IPS-20b (cell line): Measurements from ENCODE around the gene BDKRB2.

Experiments used
- H3K27ac ChIP-seq: one replicate; pipeline ENCODE4 v1.5.1; 2013; ENCODE audit warnings: low read length
- H3K27me3 ChIP-seq: 2 replicates; pipeline ENCODE4 v1.6.1; 2013; ENCODE audit warnings: mild to moderate bottlenecking, low read length, inconsistent platforms; ENCODE audit not compliant: insufficient read depth
- H3K36me3 ChIP-seq: 2 replicates; pipeline ENCODE4 v1.6.1; 2013; ENCODE audit warnings: low read depth, mild to moderate bottlenecking, inconsistent platforms, low read length, moderate library complexity; ENCODE audit not compliant: insufficient read depth
- H3K4me1 ChIP-seq: 2 replicates; pipeline ENCODE4 v1.6.1; 2013; ENCODE audit warnings: mild to moderate bottlenecking, control low read depth, inconsistent platforms, low read length, moderate library complexity; ENCODE audit not compliant: insufficient read depth
- H3K4me3 ChIP-seq: 2 replicates; pipeline ENCODE4 v1.5.1; 2013; ENCODE audit warnings: mild to moderate bottlenecking, low read length, inconsistent platforms
- H3K9ac ChIP-seq: 2 replicates; pipeline ENCODE4 v1.6.1; 2013; ENCODE audit warnings: low read depth, mild to moderate bottlenecking, inconsistent platforms, low read length, moderate library complexity
- H3K9me3 ChIP-seq: 2 replicates; pipeline ENCODE4 v1.6.1; 2013; ENCODE audit warnings: mild to moderate bottlenecking, low read depth, low read length, inconsistent platforms; ENCODE audit not compliant: insufficient read depth

BDKRB2 gene

GRCh38 chr14:96270565-96271420, 66.2 kb downstream of the BDKRB2 start:
- Histone ChIP-seq H3K9ac (no peak overlapping the region), H3K4me3 (no peak overlapping the region), H3K4me1 (no peaks in the 10 kb centered on the region), H3K27ac (no peak overlapping the region), H3K9me3 (peaks cover 4% of the 10 kb centered on the region; the same call in 1 of the 2 replicates), H3K36me3 (no peaks in the 10 kb centered on the region), H3K27me3 (no peaks in the 10 kb centered on the region)

GRCh38 chr14:96271421-96271762, 66.8 kb downstream of the BDKRB2 start:
- no peaks in the 10 kb centered on the region for H3K4me1 ChIP-seq
- H3K36me3 ChIP-seq = no peaks in the 10 kb centered on the region
- H3K9ac ChIP-seq = no peak overlapping the region
- H3K27me3 ChIP-seq = no peaks in the 10 kb centered on the region
- H3K4me3 ChIP-seq = no peak overlapping the region
- H3K9me3 ChIP-seq = peaks cover 4% of the 10 kb centered on the region; the same call in 1 of the 2 replicates
- no peak overlapping the region for H3K27ac ChIP-seq

- Histone ChIP-seq H3K4me1 (peaks cover 5% of the 10 kb centered on the region; the same call in 1 of the 2 replicates), H3K27me3 (no peaks in the 10 kb centered on the region), H3K27ac (no peak overlapping the region), H3K36me3 (no peaks in the 10 kb centered on the region), H3K9me3 (peaks cover 7% of the 10 kb centered on the region), H3K4me3 (no peak overlapping the region), H3K9ac (no peak overlapping the region)
Measured at GRCh38 chr14:96272777-96273473, 68.3 kb downstream of the BDKRB2 start.

DNA sequence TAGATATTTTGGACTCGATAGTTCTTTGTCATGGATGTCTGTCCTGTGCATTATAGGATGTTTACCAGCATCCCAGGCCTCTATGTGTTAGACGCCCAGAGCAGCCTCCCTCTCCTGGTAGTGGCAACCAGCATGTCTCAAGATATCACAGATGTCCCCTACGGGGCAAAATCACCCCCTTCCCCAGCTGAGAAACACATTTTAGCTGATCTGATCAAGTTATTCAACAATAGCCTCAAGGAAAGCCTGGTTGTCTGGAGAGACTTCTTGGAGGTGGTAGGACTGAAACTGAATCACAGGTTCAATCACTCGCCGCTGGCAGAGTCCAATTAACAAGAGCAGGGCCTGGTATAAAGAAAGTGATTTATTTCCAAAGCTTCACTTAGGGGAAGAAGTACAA, 69.0 kb downstream of the BDKRB2 start:
- Histone ChIP-seq H3K9ac (no peak overlapping the region), H3K9me3 (peaks cover 9% of the 10 kb centered on the region), H3K4me3 (no peak overlapping the region), H3K36me3 (no peaks in the 10 kb centered on the region), H3K4me1 (peaks cover 5% of the 10 kb centered on the region; the same call in 1 of the 2 replicates), H3K27me3 (no peaks in the 10 kb centered on the region), H3K27ac (no peak overlapping the region)

DNA sequence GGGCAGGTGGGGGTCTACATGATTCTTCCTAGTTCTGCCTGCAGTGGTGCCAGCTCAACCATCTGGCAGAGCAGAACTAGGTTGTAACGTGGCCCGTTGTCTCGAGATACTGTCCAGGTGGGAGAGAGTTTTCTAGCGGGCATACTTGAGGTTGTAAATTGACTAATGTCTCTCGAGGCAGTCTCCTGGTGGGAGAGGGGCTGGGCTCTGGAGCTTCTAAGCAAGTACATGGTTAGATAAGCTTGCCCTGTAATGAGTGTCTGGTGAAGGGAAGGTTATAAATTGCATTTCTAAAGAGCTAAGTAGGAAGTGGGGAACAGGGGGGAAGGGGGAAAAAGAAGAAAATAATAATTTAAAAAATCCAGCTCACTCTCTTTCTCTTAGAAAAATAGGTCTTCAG, 69.5 kb downstream of the BDKRB2 start:
- H3K9me3 ChIP-seq = peaks cover 9% of the 10 kb centered on the region
- no peak overlapping the region for H3K4me3 ChIP-seq
- no peaks in the 10 kb centered on the region for H3K36me3 ChIP-seq
- no peak overlapping the region for H3K9ac ChIP-seq
- no peaks in the 10 kb centered on the region for H3K27me3 ChIP-seq
- peaks cover 5% of the 10 kb centered on the region; the same call in 1 of the 2 replicates for H3K4me1 ChIP-seq
- H3K27ac ChIP-seq = no peak overlapping the region

DNA sequence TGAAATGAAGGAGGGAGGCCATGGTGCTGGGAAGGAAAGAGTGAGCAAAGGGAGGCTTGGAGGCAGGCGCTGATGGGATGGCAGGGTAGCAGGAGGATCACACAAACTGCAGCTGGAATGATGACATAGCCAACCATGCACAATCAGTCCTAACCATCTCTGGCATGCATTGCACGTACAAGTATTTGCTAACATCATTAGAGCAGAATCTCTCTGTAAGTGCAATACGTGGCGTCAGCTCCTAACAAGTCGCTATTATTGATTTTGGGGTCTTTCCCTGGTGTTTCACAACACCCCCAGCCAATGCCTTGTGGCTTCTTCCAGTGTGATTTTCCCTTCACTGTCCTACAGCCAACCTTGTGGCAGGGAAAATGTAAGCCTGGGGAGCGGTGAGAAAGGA, 69.9 kb downstream of the BDKRB2 start:
- Histone ChIP-seq H3K9ac (no peak overlapping the region), H3K4me3 (no peak overlapping the region), H3K27ac (no peak overlapping the region)

DNA sequence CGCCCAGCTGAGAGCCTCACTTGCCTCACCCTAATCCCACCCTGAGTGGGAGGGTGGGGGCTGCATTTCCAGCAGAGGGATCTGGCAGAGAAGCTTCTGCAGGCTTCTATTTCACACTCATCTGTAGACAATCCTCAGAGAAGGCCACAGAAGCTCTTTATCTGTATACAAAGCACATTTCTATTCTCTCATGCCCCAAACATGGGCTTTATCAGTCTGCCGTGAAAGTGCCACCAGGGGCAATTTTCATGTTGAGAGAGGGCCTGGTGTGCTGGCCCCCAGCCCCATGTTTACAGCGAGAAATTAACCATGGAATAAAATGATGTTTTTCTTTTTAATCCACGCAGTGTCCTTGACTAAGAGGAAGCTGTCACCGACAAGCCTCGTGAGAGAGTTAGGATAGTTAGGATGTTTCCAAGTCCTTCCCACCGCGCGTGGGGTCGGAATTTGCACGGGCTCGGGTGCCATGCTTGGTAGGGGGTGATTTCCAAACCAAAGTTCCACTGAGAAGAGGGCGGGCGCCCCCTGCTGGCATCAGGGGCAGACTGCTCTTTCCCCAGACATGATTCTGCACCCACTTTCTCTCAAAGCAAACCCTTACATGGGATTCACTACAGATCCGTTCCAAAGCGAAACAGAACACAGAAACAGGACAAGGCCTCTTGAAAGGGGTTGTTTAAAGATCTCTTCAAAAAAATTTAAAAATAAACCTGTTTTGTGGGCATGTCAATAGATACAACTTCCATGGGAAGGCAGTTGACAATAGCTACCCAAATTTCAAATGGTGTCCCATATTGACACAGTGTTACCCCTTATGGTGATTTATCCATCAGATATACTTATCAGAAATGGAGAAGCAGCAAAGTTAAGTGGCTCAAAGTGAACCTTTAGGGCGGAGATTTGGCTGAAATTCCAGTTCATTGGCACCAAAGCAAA, 70.8 kb downstream of the BDKRB2 start:
- Histone ChIP-seq H3K27ac (no peak overlapping the region), H3K9me3 (peaks cover 9% of the 10 kb centered on the region), H3K9ac (no peak overlapping the region)

More for the DNA sequence above, 69.9 kb downstream of the BDKRB2 start:
- Histone ChIP-seq H3K4me1 (peaks cover 5% of the 10 kb centered on the region; the same call in 1 of the 2 replicates), H3K9me3 (peaks cover 9% of the 10 kb centered on the region), H3K36me3 (no peaks in the 10 kb centered on the region), H3K27me3 (no peaks in the 10 kb centered on the region)

GRCh38 chr14:96277890-96278289, 73.3 kb downstream of the BDKRB2 start:
- Histone ChIP-seq H3K4me1 (peaks cover 16% of the 10 kb centered on the region), H3K27ac (no peak overlapping the region), H3K36me3 (no peaks in the 10 kb centered on the region), H3K9me3 (peaks cover 5% of the 10 kb centered on the region), H3K9ac (no peak overlapping the region), H3K4me3 (no peak overlapping the region), H3K27me3 (no peaks in the 10 kb centered on the region)

More for the DNA sequence above, 70.8 kb downstream of the BDKRB2 start:
- Histone ChIP-seq H3K36me3 (no peaks in the 10 kb centered on the region), H3K27me3 (no peaks in the 10 kb centered on the region), H3K4me1 (peaks cover 5% of the 10 kb centered on the region; the same call in 1 of the 2 replicates), H3K4me3 (no peak overlapping the region; the same call in 1 of the 2 replicates)

DNA sequence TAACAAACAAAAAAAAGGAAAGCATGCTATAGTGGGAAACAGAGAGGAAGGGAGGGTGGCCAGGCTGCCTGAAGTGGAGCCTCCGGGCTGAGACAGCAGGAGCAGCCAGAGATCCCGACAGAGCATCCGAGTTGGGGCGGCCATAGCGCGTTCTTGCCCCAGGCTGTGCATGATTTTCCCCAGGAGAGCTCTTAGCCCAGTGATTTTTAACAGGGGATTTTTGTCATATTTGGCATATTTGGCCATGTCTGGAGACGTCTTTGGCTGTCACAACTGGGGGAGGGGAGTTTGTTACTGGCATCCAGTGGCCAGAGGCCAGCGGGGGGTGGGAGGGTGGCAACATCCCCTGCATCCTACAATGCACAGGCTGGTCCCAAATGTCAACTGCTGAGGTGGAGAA, 74.9 kb downstream of the BDKRB2 start:
- no peak overlapping the region for H3K27ac ChIP-seq
- peaks cover 5% of the 10 kb centered on the region for H3K9me3 ChIP-seq
- H3K36me3 ChIP-seq = peaks cover 8% of the 10 kb centered on the region
- H3K9ac ChIP-seq = no peak overlapping the region
- no peaks in the 10 kb centered on the region for H3K27me3 ChIP-seq
- H3K4me1 ChIP-seq = peaks cover 19% of the 10 kb centered on the region
- H3K4me3 ChIP-seq = no peak overlapping the region

DNA sequence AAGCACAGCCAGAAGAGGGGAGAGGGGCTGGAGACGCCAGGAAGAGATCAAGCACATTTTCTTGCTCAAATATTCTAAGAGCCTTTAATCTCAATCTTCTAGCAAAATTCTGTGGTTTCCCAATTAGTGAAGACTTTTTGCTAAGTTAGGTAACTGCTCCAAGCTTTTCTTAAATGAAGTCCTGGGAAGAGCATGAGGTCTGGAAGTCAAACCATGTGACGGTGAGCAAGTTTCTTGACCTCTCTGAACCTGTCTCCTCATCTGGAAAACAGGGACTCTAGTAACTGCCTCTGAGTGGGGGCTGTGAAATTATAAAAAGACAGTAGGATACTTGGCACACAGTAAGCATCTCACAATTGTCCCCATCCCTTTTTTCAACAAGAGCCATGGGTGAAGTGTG, 75.5 kb downstream of the BDKRB2 start:
- peaks cover 13% of the 10 kb centered on the region for H3K36me3 ChIP-seq
- H3K27me3 ChIP-seq = no peaks in the 10 kb centered on the region
- no peak overlapping the region for H3K27ac ChIP-seq
- peaks cover 5% of the 10 kb centered on the region for H3K9me3 ChIP-seq
- H3K4me3 ChIP-seq = no peak overlapping the region
- H3K9ac ChIP-seq = no peak overlapping the region
- H3K4me1 ChIP-seq = peaks cover 19% of the 10 kb centered on the region

GRCh38 chr14:96281486-96281885, 76.8 kb downstream of the BDKRB2 start:
- Histone ChIP-seq H3K9ac (no peak overlapping the region), H3K36me3 (peaks cover 21% of the 10 kb centered on the region), H3K4me3 (no peak overlapping the region), H3K9me3 (peaks cover 5% of the 10 kb centered on the region), H3K4me1 (peaks cover 19% of the 10 kb centered on the region), H3K27ac (no peak overlapping the region), H3K27me3 (no peaks in the 10 kb centered on the region)
